Lung (tissue), 12 donors: ENCODE results near the gene SFRP2. TPM values are rescaled to one million over a fixed set of nuclear protein-coding genes. Genes with fewer than 3 reads are reported as not detected.

Experiments used
- ATAC-seq: fragments of 200-7000 bp; cut with Tn5 transposase; one replicate; pipeline ENCODE4 v1.9.1; 2020; ENCODE audit warnings: moderate number of reproducible peaks; ENCODE audit not compliant: insufficient read depth, low FRiP score
- DNase-seq, 3 donors: peaks; one replicate each; pipeline ENCODE4 v3.0.0-alpha.2; 2013 to 2017
- H3K27ac ChIP-seq, 2 donors: one replicate each; pipeline ENCODE4 v1.5.1; 2013; ENCODE audit warnings: mild to moderate bottlenecking in 2 of 2, moderate library complexity in 2 of 2, control low read depth in 1 of 2, inconsistent platforms in 1 of 2, low read depth in 1 of 2, low read length in 1 of 2
- H3K27me3 ChIP-seq, 3 donors: one replicate each; pipeline ENCODE4 v1.5.1; 2013; ENCODE audit warnings: low read length in 2 of 3; ENCODE audit not compliant: control insufficient read depth in 3 of 3, insufficient read depth in 3 of 3
- H3K36me3 ChIP-seq, 4 donors: one replicate each; pipeline ENCODE4 v1.5.1; 2013; ENCODE audit warnings: low read length in 4 of 4, mild to moderate bottlenecking in 1 of 4, moderate library complexity in 1 of 4; ENCODE audit not compliant: control insufficient read depth in 4 of 4, insufficient read depth in 4 of 4
- H3K4me1 ChIP-seq, 5 donors: one replicate each; pipeline ENCODE4 v1.5.1; 2013; ENCODE audit warnings: low read length in 5 of 5, mild to moderate bottlenecking in 2 of 5, moderate library complexity in 1 of 5; ENCODE audit not compliant: control insufficient read depth in 5 of 5, insufficient read depth in 5 of 5
- H3K4me3 ChIP-seq: one replicate; pipeline ENCODE4 v1.5.1; 2013; ENCODE audit warnings: mild to moderate bottlenecking, control low read depth, moderate library complexity
- H3K9ac ChIP-seq, 2 donors: one replicate each; pipeline ENCODE4 v1.5.1; 2013; ENCODE audit warnings: low read length in 2 of 2, control low read depth in 1 of 2; ENCODE audit not compliant: insufficient read depth in 1 of 2
- H3K9me3 ChIP-seq, 4 donors: one replicate each; pipeline ENCODE4 v1.5.1; 2013; ENCODE audit warnings: low read length in 3 of 4, mild to moderate bottlenecking in 1 of 4, moderate library complexity in 1 of 4; ENCODE audit not compliant: control insufficient read depth in 4 of 4, insufficient read depth in 3 of 4
- WGBS, 2 donors: extraction: QIAGEN DNeasy Blood & Tissue Kit; methylation state at CpG; one replicate each; pipeline ENCODE4 v1.1.7; 2013; 5-methylcytosine and 5-hydroxymethylcytosine counted together
- polyA plus RNA-seq, 2 donors: library from polyadenylated mRNA; stranded (reverse); fragments of 200-250 nt; gene quantifications; one replicate each; pipeline ENCODE4 v1.2.1, GENCODE V29; 2013
- total RNA-seq, 2 donors: library from RNA; depleted of rRNA in 1 of 2; stranded (reverse); fragments of >200 nt in 1 of 2; gene quantifications; one replicate each; pipeline ENCODE4 v1.2.1, GENCODE V29; 2014 to 2021
- TF ChIP-seq, protein P1 (sequence below): IDR thresholded peaks from 2 replicates; pipeline ENCODE4 v1.5.1; 2012; ENCODE audit warnings: mild to moderate bottlenecking; ENCODE audit errors: control extremely low read depth, extremely low read depth
- donor health status: control.
- donor health status: control.
- donor health status: Bipolar disorder and iron deficiency.
- donor health status: healthy.
- donor health status: DM: yes; HTN: yes; CAD: no.

SFRP2 gene
- total and polyA plus RNA-seq, 4 donors: 0.68 to 17.4 (median 6.5) TPM

DNA sequence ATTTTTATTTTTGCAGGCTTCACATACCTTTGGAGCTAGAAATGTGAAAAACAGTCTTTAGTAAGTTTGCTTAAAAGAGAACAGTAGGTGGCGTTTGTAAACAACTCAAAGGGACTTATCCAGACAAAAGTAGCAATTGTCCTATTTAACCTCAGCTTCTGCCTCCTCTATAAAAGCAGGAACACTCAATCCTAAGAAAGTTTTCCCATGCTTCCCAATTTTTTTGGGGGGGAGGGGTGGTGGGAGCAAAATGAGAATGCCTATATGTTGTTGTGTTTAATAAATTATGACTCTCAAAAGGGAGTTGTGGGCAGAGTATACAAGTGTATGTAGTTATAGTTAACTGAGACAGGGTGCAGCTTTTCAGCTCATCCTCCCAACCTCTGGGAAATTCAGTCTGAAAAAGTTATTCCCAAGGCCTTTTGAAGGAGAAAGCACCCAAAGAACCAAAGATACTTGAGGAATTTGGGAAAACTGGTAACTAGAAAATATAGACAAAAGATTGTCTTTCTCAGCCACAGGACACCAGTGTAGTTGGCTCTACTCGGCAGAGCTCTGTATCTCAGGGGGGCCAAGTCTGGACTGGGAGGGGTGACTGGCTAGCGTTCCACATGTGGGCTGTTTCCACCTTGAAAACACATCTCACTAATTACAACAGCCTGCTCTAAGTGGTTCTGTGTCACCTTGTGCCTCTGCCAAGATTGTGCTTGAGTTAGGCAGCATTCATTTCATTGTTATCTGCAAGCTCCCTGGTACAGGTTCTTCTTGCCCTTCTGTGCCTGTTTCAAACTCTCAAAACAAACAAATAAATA lies 2.8 kb downstream of the SFRP2 start:
- ATAC-seq (no peak), DNase-seq (peak in 2 of 3 donors; percentile 59 to 70)
- Histone ChIP-seq H3K36me3 (no peaks in the 10 kb centered on the region), H3K27ac (no peak overlapping the region), H3K27me3 (peaks cover 5 to 32% (median 24%) of the 10 kb centered on the region in 3 donors), H3K4me3 (no peak overlapping the region), H3K4me1 (peaks cover 0 to 61% (median 12%) of the 10 kb centered on the region in 5 donors), H3K9me3 (peaks cover 0 to 4% (median 0%) of the 10 kb centered on the region in 4 donors), H3K9ac (no peak overlapping the region)
- TF ChIP-seq, protein P1, sequence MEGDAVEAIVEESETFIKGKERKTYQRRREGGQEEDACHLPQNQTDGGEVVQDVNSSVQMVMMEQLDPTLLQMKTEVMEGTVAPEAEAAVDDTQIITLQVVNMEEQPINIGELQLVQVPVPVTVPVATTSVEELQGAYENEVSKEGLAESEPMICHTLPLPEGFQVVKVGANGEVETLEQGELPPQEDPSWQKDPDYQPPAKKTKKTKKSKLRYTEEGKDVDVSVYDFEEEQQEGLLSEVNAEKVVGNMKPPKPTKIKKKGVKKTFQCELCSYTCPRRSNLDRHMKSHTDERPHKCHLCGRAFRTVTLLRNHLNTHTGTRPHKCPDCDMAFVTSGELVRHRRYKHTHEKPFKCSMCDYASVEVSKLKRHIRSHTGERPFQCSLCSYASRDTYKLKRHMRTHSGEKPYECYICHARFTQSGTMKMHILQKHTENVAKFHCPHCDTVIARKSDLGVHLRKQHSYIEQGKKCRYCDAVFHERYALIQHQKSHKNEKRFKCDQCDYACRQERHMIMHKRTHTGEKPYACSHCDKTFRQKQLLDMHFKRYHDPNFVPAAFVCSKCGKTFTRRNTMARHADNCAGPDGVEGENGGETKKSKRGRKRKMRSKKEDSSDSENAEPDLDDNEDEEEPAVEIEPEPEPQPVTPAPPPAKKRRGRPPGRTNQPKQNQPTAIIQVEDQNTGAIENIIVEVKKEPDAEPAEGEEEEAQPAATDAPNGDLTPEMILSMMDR: no peak
- 15 to 20% methylated on average over 3 of the region's 3 CpGs for WGBS, 2 donors

DNA sequence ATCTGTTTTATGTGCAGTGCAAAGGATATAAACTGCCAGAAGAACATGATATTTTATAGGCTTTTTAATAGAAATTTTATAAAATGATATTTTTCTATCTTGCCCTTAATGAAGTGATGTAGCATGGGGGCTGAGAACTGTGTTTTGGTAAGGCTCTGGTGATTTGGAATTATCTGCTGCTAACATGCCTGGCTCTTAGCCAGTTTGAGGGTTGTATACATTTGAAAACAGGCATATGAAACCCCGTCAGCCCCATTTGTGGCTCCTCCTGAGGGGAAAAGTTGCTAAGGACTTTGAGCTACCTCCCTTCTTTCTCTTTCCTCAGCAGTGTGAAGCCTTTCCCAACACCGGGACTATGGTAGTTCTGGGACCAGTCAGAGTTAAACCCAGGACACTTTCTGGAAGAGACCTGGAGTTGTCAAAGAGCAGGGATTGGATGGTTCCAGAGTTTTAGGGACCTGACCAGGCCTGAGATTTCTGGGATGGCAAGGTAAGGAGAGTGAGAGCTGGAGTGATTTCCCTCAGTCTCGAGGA lies 4.7 kb downstream of the SFRP2 start:
- Histone ChIP-seq H3K9me3 (peaks cover 0 to 4% (median 0%) of the 10 kb centered on the region in 4 donors), H3K27me3 (peaks cover 5 to 20% (median 13%) of the 10 kb centered on the region in 3 donors), H3K4me1 (peaks cover 0 to 55% (median 9%) of the 10 kb centered on the region in 5 donors), H3K27ac (no peak overlapping the region), H3K36me3 (no peaks in the 10 kb centered on the region), H3K9ac (no peak overlapping the region), H3K4me3 (no peak overlapping the region)
- peak; percentile 46 to 74 (median 61) for DNase-seq
- TF ChIP-seq, protein P1: no peak
- no peak for ATAC-seq
- 82 to 83% methylated on average over 3 of the region's 3 CpGs for WGBS, 2 donors

DNA sequence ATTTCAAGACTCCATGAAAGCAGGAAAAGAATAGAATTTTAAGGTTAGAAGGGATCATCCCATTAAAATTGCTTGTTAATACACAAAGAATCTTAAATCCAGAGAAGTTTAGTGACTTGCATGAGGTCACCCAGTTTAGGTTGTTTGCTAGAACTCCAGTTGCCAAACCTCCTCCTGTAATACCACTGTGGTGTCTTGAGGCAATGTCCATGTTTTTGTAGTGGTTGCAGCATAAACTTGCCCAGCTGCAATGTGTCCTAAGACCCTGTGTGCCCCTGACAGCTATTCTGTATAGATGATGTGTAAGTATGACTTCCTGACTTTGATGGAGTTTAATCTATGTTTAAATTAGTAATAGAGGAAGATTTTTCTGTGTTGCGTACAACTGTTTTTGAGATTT lies 6.3 kb downstream of the SFRP2 start:
- Histone ChIP-seq H3K4me1 (peaks cover 0 to 42% (median 0%) of the 10 kb centered on the region in 5 donors), H3K27me3 (peaks cover 0 to 11% (median 6%) of the 10 kb centered on the region in 3 donors), H3K4me3 (no peak overlapping the region), H3K9ac (no peak overlapping the region), H3K9me3 (peaks cover 0 to 4% (median 0%) of the 10 kb centered on the region in 4 donors), H3K36me3 (no peaks in the 10 kb centered on the region), H3K27ac (no peak overlapping the region)
- TF ChIP-seq, protein P1: no peak
- 92 to 94% methylated on average over 1 of the region's 1 CpG for WGBS, 2 donors
- ATAC-seq: no peak
- peak; percentile 56 to 86 (median 79) for DNase-seq
